GM19455 (cell line): ENCODE data around the gene PCDH15.
"Not testable (repeated sequence)": the region's sequence is repeated elsewhere in the genome, so short reads cannot be mapped to it uniquely, and the experiment has no call there.

ENCODE experiments used
- ATAC-seq: cut with Tn5 transposase; IDR thresholded peaks from one replicate; pipeline ENCODE4 v1.9.1; 2021; ENCODE audit not compliant: unreplicated experiment

PCDH15 gene

GRCh38 chr10:54402576-54402975, 398.5 kb downstream of the PCDH15 start:
- no peak for ATAC-seq

GRCh38 chr10:54396031-54396430, 405.0 kb downstream of the PCDH15 start:
- ATAC-seq: no peak

- not testable (repeated sequence) for ATAC-seq
These were observed 406.4 kb downstream of the PCDH15 start for GRCh38 chr10:54394598-54394997.

- ATAC-seq: no peak
These were observed 428.9 kb downstream of the PCDH15 start for GRCh38 chr10:54372179-54372578.

- no peak for ATAC-seq
These were observed 432.0 kb downstream of the PCDH15 start for GRCh38 chr10:54368984-54369383.

- no peak for ATAC-seq
These were observed 437.6 kb downstream of the PCDH15 start for GRCh38 chr10:54363390-54363789.

GRCh38 chr10:54342058-54342457, 459.0 kb downstream of the PCDH15 start:
- ATAC-seq: no peak

- ATAC-seq: no peak
These were observed 465.7 kb downstream of the PCDH15 start for GRCh38 chr10:54335296-54335695.

GRCh38 chr10:54319341-54319740, 481.7 kb downstream of the PCDH15 start:
- ATAC-seq: no peak

- no peak for ATAC-seq
These were observed 482.6 kb downstream of the PCDH15 start for GRCh38 chr10:54318470-54318869.

GRCh38 chr10:54314430-54314829, 486.6 kb downstream of the PCDH15 start:
- no peak for ATAC-seq

- no peak for ATAC-seq
These were observed 516.4 kb downstream of the PCDH15 start for GRCh38 chr10:54284526-54285193.

GRCh38 chr10:54282012-54282411, 519.0 kb downstream of the PCDH15 start:
- ATAC-seq: no peak

- ATAC-seq: no peak
These were observed 534.6 kb downstream of the PCDH15 start for GRCh38 chr10:54266395-54266794.

- ATAC-seq: no peak
These were observed 538.3 kb downstream of the PCDH15 start for GRCh38 chr10:54262726-54263125.

GRCh38 chr10:54259104-54259503, 541.9 kb downstream of the PCDH15 start:
- no peak for ATAC-seq

GRCh38 chr10:54234832-54235231, 566.2 kb downstream of the PCDH15 start:
- no peak for ATAC-seq

GRCh38 chr10:54203401-54203800, 597.6 kb downstream of the PCDH15 start:
- no peak for ATAC-seq

GRCh38 chr10:54198051-54198450, 603.0 kb downstream of the PCDH15 start:
- no peak for ATAC-seq

- no peak for ATAC-seq
These were observed 606.2 kb downstream of the PCDH15 start for GRCh38 chr10:54194806-54195205.

GRCh38 chr10:54159924-54160323, 641.1 kb downstream of the PCDH15 start:
- no peak for ATAC-seq

GRCh38 chr10:54148508-54148907, 652.5 kb downstream of the PCDH15 start:
- ATAC-seq: no peak

- ATAC-seq: no peak
These were observed 661.1 kb downstream of the PCDH15 start for GRCh38 chr10:54139819-54140428.
